ENCODE measurements around the gene DUSP10. TPM values are rescaled to one million over a fixed set of nuclear protein-coding genes. Genes with fewer than 3 reads are reported as not detected.

The DUSP10 gene
- polyA plus RNA-seq, 3 donors, result 10.4 to 41.1 (median 12.7) TPM

DNA sequence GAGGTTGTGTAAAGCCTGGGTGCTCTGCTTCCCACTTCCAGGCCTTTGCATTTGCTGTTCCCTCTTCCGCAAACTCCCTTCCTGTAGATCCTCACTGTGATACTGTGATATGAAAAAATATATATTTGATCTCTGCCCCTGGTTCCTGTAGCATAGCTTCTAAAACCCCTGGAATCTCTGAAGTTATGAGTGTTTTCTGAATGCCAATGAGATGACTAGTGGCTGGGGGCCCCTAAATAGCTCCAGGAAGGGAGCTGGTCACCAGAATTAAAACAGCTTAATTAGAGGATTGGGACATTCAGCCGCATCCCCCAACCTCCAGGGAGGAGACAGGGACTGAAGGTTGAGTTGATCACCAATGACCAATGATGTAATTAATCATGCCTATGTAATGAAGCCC lies 21.9 kb downstream of the DUSP10 start:
- H3K27ac ChIP-seq (ENCODE audit: low read depth in 1 of 2, low read length in 2 of 2), result no peak overlapping the region
- Mint-ChIP-seq H3K4me3 (no peak overlapping the region), H3K4me1 (peaks cover 84% of the 10 kb centered on the region), H3K9me3 (peaks cover 0 to 9% (median 6%) of the 10 kb centered on the region in 7 donors), H3K27ac (peak overlapping the region in 3 of 7 donors; percentile 35 to 86 (median 63)), H3K27me3 (ENCODE audit: low read depth in 3 of 3) (no peaks in the 10 kb centered on the region), H3K36me3 (peaks cover 25 to 42% of the 10 kb centered on the region in 2 donors)
- peaks cover 96% of the 10 kb centered on the region for H3K79me2 ChIP-seq (ENCODE audit: insufficient read depth, low read length)
- no CpG with 5 or more reads among the region's 2 CpGs for WGBS (ENCODE audit: insufficient coverage)
- peaks cover 0 to 15% of the 10 kb centered on the region in 2 donors for H3K36me3 ChIP-seq (replicated peaks in 1 of 2; ENCODE audit: control insufficient read depth in 1 of 2, insufficient read depth in 2 of 2, low read length in 2 of 2)
- H3K4me2 ChIP-seq (replicated peaks; ENCODE audit: extremely low read depth, low read length, poor library complexity, severe bottlenecking), result no peak overlapping the region
- no peak for DNase-seq
- no peak overlapping the region for H2AFZ ChIP-seq (ENCODE audit: insufficient read depth, low read depth, low read length, poor library complexity, severe bottlenecking)
- no peaks in the 10 kb centered on the region for H3K27me3 ChIP-seq (ENCODE audit: control insufficient read depth in 2 of 2, insufficient read depth in 2 of 2, low read length in 2 of 2)
- no peak overlapping the region for H3K4me3 ChIP-seq (replicated peaks in 1 of 3; ENCODE audit: low read depth in 2 of 3, low read length in 3 of 3)
- H3K9me3 ChIP-seq (replicated peaks in 1 of 2; ENCODE audit: control insufficient read depth in 1 of 2, insufficient read depth in 1 of 2, low read length in 2 of 2), result peaks cover 0 to 10% of the 10 kb centered on the region in 2 donors
- intact Hi-C loops (cut with micrococcal nuclease), result no loop called here
- H3K4me1 ChIP-seq (ENCODE audit: control insufficient read depth in 1 of 2, insufficient read depth in 2 of 2, low read length in 2 of 2), result peaks cover 58 to 90% of the 10 kb centered on the region in 2 donors
- H4K20me1 ChIP-seq (ENCODE audit: insufficient read depth, low read length), result peaks cover 6% of the 10 kb centered on the region
- TF ChIP-seq, protein P1, sequence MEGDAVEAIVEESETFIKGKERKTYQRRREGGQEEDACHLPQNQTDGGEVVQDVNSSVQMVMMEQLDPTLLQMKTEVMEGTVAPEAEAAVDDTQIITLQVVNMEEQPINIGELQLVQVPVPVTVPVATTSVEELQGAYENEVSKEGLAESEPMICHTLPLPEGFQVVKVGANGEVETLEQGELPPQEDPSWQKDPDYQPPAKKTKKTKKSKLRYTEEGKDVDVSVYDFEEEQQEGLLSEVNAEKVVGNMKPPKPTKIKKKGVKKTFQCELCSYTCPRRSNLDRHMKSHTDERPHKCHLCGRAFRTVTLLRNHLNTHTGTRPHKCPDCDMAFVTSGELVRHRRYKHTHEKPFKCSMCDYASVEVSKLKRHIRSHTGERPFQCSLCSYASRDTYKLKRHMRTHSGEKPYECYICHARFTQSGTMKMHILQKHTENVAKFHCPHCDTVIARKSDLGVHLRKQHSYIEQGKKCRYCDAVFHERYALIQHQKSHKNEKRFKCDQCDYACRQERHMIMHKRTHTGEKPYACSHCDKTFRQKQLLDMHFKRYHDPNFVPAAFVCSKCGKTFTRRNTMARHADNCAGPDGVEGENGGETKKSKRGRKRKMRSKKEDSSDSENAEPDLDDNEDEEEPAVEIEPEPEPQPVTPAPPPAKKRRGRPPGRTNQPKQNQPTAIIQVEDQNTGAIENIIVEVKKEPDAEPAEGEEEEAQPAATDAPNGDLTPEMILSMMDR (IDR thresholded peaks at IDR 0.05), result no peak
- no peak overlapping the region for H3K9ac ChIP-seq (ENCODE audit: insufficient read depth, low read length, poor library complexity, severe bottlenecking)

DNA sequence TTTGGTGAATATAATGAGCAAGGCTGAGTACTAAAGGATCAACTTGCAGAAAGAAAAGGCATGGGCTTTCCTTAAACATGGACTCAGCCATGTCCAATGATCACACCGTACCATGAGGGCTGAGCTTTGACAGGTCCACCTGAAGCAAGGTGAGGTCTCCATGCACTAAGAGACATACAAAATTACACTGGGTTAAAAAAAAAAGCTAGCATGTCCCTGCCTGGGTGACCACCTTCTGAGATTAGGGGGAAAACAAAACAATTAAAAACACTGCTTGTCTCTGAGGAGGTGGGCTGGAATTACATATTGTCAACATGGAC lies 22.7 kb downstream of the DUSP10 start:
- Mint-ChIP-seq H3K4me1 (peaks cover 85% of the 10 kb centered on the region), H3K27ac (peak overlapping the region; percentile 48 to 85 (median 76)), H3K27me3 (ENCODE audit: low read depth in 3 of 3) (no peaks in the 10 kb centered on the region), H3K36me3 (peaks cover 33 to 43% of the 10 kb centered on the region in 2 donors), H3K9me3 (peaks cover 0 to 9% (median 6%) of the 10 kb centered on the region in 7 donors), H3K4me3 (no peak overlapping the region)
- Histone ChIP-seq H3K4me2 (replicated peaks; ENCODE audit: extremely low read depth, low read length, poor library complexity, severe bottlenecking) (peak overlapping the region; percentile 13), H3K9me3 (replicated peaks in 1 of 2; ENCODE audit: control insufficient read depth in 1 of 2, insufficient read depth in 1 of 2, low read length in 2 of 2) (peaks cover 0 to 10% of the 10 kb centered on the region in 2 donors), H3K79me2 (ENCODE audit: insufficient read depth, low read length) (peaks cover 99% of the 10 kb centered on the region), H3K4me3 (replicated peaks in 1 of 3; ENCODE audit: low read depth in 2 of 3, low read length in 3 of 3) (no peak overlapping the region), H3K9ac (ENCODE audit: insufficient read depth, low read length, poor library complexity, severe bottlenecking) (no peak overlapping the region), H4K20me1 (ENCODE audit: insufficient read depth, low read length) (peaks cover 6% of the 10 kb centered on the region), H2AFZ (ENCODE audit: insufficient read depth, low read depth, low read length, poor library complexity, severe bottlenecking) (no peak overlapping the region), H3K36me3 (replicated peaks in 1 of 2; ENCODE audit: control insufficient read depth in 1 of 2, insufficient read depth in 2 of 2, low read length in 2 of 2) (peaks cover 0 to 15% of the 10 kb centered on the region in 2 donors), H3K4me1 (ENCODE audit: control insufficient read depth in 1 of 2, insufficient read depth in 2 of 2, low read length in 2 of 2) (peaks cover 57 to 90% of the 10 kb centered on the region in 2 donors), H3K27ac (ENCODE audit: low read depth in 1 of 2, low read length in 2 of 2) (peak overlapping the region in 1 of 2 donors; percentile 54), H3K27me3 (ENCODE audit: control insufficient read depth in 2 of 2, insufficient read depth in 2 of 2, low read length in 2 of 2) (no peaks in the 10 kb centered on the region)
- DNase-seq, result no peak
- TF ChIP-seq, protein P1 (IDR thresholded peaks at IDR 0.05), result no peak
- no CpG with 5 or more reads among the region's 1 CpG for WGBS (ENCODE audit: insufficient coverage)
- intact Hi-C loops (cut with micrococcal nuclease), result no loop called here
